Neural crest cell (in vitro differentiated cells): ENCODE results near the gene TIMM50. TPM values are rescaled to one million over a fixed set of nuclear protein-coding genes. Genes with fewer than 3 reads are reported as not detected.

ENCODE experiments used
- DNase-seq: peaks from one replicate; pipeline ENCODE4 v3.0.0; 2021; ENCODE audit warnings: low read depth, mixed read lengths, low spot score
- H3K27ac Mint-ChIP-seq: one replicate; pipeline ENCODE4 v1.8.0; 2021; ENCODE audit warnings: mild to moderate bottlenecking, mixed read lengths; ENCODE audit not compliant: unreplicated experiment
- H3K27me3 Mint-ChIP-seq: 2 replicates; pipeline ENCODE4 v1.8.0; 2021; ENCODE audit warnings: low read depth, mild to moderate bottlenecking, mixed read lengths
- H3K36me3 Mint-ChIP-seq: 2 replicates; pipeline ENCODE4 v1.8.0; 2021; ENCODE audit warnings: low read depth, mild to moderate bottlenecking, mixed read lengths
- H3K4me1 Mint-ChIP-seq: 2 replicates; pipeline ENCODE4 v1.8.0; 2021; ENCODE audit warnings: mixed read lengths
- H3K4me3 Mint-ChIP-seq: one replicate; pipeline ENCODE4 v1.8.0; 2021; ENCODE audit warnings: mild to moderate bottlenecking, mixed read lengths
- H3K9me3 Mint-ChIP-seq: 2 replicates; pipeline ENCODE4 v1.8.0; 2021; ENCODE audit warnings: mixed read lengths
- CTCF ChIP-seq: fragments of 200-600 bp; sonication (generic); conservative IDR thresholded peaks from 2 replicates; pipeline ENCODE4 v1.5.0; 2021; ENCODE audit warnings: antibody characterized with exemption, mild to moderate bottlenecking
- total RNA-seq: library from RNA; stranded (reverse); gene quantifications from 2 replicates; pipeline ENCODE4 v1.2.1, GENCODE V29; 2021

The TIMM50 gene
- total RNA-seq, 1 donor from 2014 or later, result 121 TPM

- peak; percentile 97 for DNase-seq
- H3K9me3 Mint-ChIP-seq, result no peaks in the 10 kb centered on the region
- no peaks in the 10 kb centered on the region for H3K36me3 Mint-ChIP-seq
- peak within 1 kb of the TSS; percentile 97 for H3K4me3 Mint-ChIP-seq
- H3K27ac Mint-ChIP-seq, result peak within 1 kb of the TSS; percentile 96
- peaks cover 9% of the 10 kb centered on the region for H3K27me3 Mint-ChIP-seq
- peak; percentile 77 for TF ChIP-seq CTCF
- H3K4me1 Mint-ChIP-seq, result peaks cover 44% of the 10 kb centered on the region
Observed at GRCh38 chr19:39539518-39540332, 59.1 kb downstream of the TIMM50 start, which contains the start of gene EID2. Gene EID2, minus strand, starts transcription at chr19:39540161. Its CDS starts 82 bp downstream, at chr19:39540079.

GRCh38 chr19:39540333-39540673 is 59.7 kb downstream of the TIMM50 start:
- no peaks in the 10 kb centered on the region for H3K9me3 Mint-ChIP-seq
- peak overlapping the region; percentile 97 for H3K4me3 Mint-ChIP-seq
- peak; percentile 5 for TF ChIP-seq CTCF
- H3K4me1 Mint-ChIP-seq, result peaks cover 44% of the 10 kb centered on the region
- H3K27me3 Mint-ChIP-seq, result peaks cover 12% of the 10 kb centered on the region
- DNase-seq, result no peak
- no peaks in the 10 kb centered on the region for H3K36me3 Mint-ChIP-seq
- H3K27ac Mint-ChIP-seq, result no peak overlapping the region

Other genes starting within 250 kb of the TIMM50 start
- not detected in 2 replicates for gene IFNL3, start 235.8 kb upstream of the TIMM50 start, total RNA-seq
- not detected in 2 replicates for gene IFNL4, start 232.0 kb upstream of the TIMM50 start, total RNA-seq
- gene IFNL2, start 212.4 kb upstream of the TIMM50 start, total RNA-seq, result not detected in 2 replicates
- gene IFNL1, start 184.4 kb upstream of the TIMM50 start, total RNA-seq, result not detected in 2 replicates
- gene LRFN1, start 160.0 kb upstream of the TIMM50 start, total RNA-seq, result 4.9 and 5.1 TPM in 2 replicates
- 0.65 TPM in 1 of 2 replicates, not detected in the other for gene GMFG, start 144.8 kb upstream of the TIMM50 start, total RNA-seq
- 158 and 164 TPM in 2 replicates for gene SAMD4B, start 138.4 kb upstream of the TIMM50 start, total RNA-seq
- gene PAF1, start 89.7 kb upstream of the TIMM50 start, total RNA-seq, result 62.9 and 67.3 TPM in 2 replicates
- gene MED29, start 89.5 kb upstream of the TIMM50 start, total RNA-seq, result 37.3 and 40.3 TPM in 2 replicates
- 4.0 TPM in 2 replicates for gene ZFP36, start 74.0 kb upstream of the TIMM50 start, total RNA-seq
- gene PLEKHG2, start 68.2 kb upstream of the TIMM50 start, total RNA-seq, result 120 and 135 TPM in 2 replicates
- gene RPS16, start 44.9 kb upstream of the TIMM50 start, total RNA-seq, result 2,020 and 2,116 TPM in 2 replicates
- 129 and 140 TPM in 2 replicates for gene SUPT5H, start 35.3 kb upstream of the TIMM50 start, total RNA-seq
- 17.9 and 22.3 TPM in 2 replicates for gene DLL3, start 18.1 kb downstream of the TIMM50 start, total RNA-seq
- gene SELENOV, start 34.3 kb downstream of the TIMM50 start, total RNA-seq, result not detected in 2 replicates
- gene EID2B, start 52.0 kb downstream of the TIMM50 start, total RNA-seq, result 7.2 and 7.7 TPM in 2 replicates
- gene EID2, start 59.3 kb downstream of the TIMM50 start, total RNA-seq, result 28.0 and 30.8 TPM in 2 replicates
- not detected in 2 replicates for gene LGALS13, start 121.7 kb downstream of the TIMM50 start, total RNA-seq
- not detected in 2 replicates for gene LGALS16, start 175.1 kb downstream of the TIMM50 start, total RNA-seq
- not detected in 2 replicates for gene LGALS14, start 223.6 kb downstream of the TIMM50 start, total RNA-seq